ENCODE results near the gene ARHGAP26.

ARHGAP26 gene

DNA sequence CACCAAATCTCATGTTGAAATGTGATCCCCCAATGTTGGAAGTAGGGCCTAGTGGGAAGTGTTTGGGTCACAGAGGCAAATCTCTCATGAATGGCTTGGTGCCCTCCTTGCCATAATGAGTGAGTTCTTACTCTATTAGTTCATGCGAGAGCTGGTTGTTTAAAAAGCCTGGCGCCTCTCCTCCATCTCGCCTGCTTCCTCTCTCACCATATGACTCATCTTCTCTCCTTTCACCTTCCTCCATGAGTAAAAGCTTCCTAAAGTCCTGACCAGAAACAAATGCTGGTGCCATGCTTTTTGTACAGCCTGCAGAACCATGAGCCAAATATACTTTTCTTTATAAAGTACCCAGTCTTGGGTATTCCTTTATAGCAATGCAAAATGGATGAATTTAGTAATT is 20.9 kb upstream of the ARHGAP26 start:
- DNase-seq = no peak

DNA sequence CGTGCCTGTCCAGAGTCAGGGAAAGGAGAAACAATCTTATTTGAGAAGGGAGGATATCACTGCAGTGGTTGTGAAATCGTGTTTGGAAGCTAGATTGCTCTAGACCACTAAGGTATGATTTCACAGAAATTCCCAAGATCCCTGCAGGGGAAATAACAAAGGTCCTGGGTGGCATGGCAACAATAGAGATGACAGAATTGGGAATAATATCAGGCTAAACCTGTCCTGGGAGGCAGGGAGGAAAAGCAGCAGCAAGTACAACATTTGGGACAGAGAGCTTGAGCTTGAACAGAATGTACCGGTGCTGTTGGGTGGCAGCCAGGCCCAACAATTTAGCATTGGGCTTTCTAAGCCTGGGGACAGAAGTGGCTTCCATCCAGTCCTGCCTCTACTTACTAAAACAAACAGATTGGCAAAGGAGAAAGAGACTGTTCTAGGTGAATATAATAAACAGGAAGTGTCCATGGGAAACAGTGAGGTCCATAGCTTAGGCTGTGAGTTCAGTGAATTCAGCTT is 17.0 kb upstream of the ARHGAP26 start:
- DNase-seq = no peak

DNA sequence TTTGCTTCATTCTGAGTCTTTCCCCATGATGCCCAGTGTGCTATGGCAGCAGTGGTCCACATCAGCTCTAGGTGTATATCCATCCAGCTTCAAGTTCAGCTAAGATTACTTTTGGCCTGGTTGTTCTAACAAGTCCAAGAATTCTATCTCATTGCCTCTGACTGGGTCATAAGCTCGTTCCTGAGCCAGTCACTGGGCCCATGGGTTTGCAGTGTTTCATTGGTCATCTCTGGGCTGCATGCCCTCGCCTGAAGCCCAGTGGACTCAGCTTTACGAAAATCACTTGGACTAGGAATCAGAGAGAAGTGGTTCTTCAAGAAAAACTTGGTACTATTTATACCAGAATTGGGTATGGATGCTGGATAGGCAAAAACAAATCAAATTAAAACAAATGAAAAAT is 16.1 kb upstream of the ARHGAP26 start:
- no peak for DNase-seq

DNA sequence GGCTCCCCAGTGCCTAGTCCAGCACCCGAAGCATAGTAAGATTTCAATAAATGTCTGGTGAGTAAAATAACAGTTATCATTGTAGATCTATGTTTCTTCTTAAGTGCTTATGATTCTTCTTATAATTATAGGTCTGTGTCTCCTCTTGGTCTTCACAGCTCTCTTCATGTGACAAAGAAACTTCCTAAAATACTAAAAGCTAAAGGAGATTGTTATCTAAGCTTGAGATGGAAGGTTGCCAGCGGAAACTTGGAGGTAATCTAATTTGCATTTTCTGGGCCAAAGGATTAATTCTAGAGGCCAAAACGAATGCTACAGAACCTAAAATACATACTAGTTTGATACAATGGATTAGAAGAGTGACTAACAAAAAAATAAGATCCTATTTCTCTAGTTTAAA is 13.6 kb upstream of the ARHGAP26 start:
- DNase-seq = no peak

DNA sequence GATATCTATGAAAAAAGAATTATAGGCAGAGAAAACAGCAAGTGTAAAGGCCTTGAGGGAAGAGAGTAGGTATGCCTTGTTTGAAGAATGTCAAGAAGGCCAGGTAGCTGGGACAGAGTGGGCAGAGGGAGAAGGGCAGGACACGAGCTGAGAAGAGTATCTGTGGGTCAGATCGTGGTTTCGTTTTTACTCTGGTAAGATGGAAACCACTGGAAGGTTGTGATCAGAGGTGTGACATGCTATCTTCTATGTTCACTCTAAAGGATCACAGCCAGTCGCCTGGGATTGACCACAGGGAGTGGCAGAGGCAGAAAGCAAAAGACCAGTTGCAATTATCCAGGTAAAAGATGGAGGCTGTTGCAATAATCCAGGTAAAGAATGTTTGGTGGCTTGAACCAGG is 12.6 kb upstream of the ARHGAP26 start:
- no peak for DNase-seq

DNA sequence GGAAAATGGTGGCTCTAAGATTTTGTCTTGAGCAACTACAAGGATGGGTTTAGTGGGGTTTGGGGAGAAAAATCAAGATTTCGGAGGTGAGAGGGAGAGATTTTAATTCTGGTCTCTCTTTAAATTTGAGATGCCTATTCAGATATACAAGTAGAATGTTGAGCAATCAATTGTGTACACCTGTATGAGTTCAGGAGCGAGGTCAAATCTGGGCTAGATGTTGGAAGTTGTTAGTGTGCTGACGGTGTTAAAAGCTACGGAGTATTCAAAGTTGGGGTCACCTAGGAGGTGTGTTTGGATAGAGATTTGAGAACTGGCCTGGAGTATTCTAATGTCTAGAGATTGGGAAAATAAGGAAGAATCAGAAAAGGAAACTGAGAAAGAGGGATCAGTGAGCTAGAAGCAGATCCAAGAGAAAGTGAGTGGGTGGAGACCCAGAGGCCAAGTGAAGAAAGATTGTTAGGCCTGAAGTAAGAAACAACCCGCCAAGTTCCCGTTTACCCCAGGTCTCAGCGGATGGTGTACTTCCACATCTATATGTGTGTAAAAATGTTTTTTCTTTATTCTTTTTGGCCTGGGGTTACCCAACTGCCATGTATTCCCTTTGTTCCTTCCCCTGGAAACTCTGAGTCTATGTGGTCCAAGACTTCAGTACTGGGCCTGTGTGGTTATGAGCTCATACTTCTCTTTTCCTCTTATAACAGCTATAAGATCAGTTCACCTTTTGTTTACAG is 11.9 kb upstream of the ARHGAP26 start:
- DNase-seq = no peak

DNA sequence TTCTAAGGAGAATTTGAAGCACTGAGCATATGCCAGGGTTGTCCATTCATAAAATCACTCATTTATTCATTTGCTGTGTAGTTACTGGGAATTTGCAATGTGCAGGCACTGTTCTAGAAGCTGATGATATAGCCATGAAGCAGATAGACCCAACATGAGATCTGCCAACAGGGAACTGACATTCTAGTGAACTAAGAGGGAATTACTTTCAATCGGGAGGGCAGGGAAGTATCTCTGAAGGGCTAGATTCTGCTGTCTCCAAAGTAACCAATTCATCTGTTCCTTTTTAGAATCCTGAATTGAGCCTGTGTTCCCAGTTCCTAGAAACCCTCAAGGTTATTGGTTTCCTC is 11.4 kb upstream of the ARHGAP26 start:
- DNase-seq = no peak

DNA sequence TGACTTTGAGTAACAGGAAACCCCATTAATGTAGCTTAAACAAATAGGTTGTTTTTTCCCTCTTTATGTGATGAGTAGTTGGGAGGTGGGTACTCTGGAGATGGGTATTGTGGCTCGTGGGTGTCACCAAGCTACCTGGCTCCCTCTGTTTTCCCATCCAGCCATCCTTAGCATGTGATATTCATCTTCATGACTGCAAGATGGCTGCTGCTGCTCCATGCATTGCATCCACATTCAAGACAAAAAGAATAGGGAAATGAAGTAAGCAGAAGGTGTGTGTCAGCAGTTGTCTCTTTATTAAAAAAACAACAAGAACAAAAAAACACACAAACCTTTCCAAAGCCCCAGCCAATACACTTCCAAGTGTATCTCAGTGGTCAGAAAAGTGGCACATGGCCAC is 6.5 kb upstream of the ARHGAP26 start:
- DNase-seq = no peak

DNA sequence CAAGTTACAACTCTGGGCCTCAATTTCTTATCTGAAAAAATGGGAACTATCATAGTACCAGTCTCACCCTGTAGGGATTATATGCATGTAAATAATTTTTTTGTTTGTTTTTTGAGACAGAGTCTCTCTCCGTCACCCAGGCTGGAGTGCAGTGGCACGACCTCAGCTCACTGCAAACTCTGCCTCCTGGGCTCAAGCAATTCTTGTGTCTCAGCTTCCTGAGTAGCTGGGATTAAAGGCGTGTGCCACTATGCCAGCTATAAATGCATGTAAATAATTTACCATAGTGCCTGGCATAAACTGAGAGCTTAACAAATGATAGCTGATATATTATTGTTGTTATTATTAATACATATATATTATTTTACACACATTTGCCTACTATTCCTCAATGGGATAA is 3.0 kb upstream of the ARHGAP26 start:
- DNase-seq = no peak

DNA sequence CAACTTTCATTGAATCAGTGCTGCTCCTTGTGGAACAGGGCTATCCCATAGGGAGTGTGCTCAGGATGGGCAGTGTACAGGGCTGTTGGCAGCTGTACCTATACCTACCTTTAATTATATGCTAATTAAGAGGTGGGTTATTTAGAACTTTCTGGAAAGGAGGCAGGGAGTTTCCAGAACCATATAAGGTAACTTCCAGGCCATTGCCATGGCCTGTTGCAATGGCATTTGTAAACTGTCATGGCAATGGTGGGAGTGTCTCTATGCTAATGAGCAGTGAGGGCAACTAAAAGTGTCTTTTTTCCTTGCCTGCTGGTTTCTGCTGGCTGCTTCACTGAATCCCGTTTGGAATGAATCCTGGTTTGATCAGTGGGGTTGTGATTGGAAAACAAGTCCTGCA is 2.3 kb upstream of the ARHGAP26 start:
- DNase-seq = no peak

DNA sequence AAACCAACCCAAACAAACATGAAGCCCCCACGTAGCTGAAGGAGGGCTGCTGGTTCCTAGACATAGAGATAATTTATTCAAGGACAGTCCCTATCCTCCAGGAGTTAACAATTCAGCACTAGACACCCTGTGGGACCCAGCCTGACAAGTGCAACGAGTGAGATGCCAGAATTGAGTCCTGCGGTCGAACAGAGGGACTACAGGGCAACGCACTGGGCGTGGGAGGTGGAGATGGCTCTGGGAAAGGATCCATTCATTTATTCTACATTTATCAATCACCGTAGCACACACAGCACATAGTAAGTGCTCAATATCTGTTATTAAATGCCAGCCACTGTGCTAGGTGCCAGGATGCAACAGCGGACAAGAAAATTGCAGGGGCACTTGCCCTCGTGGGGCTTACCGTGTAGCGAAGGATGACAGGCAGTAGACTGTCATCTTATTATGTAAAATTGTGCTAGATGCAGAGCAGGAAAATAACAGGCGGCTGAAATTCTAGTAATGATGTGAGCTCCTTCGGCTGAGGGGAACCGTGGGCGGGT is 855 bp upstream of the ARHGAP26 start:
- no peak for DNase-seq

DNA sequence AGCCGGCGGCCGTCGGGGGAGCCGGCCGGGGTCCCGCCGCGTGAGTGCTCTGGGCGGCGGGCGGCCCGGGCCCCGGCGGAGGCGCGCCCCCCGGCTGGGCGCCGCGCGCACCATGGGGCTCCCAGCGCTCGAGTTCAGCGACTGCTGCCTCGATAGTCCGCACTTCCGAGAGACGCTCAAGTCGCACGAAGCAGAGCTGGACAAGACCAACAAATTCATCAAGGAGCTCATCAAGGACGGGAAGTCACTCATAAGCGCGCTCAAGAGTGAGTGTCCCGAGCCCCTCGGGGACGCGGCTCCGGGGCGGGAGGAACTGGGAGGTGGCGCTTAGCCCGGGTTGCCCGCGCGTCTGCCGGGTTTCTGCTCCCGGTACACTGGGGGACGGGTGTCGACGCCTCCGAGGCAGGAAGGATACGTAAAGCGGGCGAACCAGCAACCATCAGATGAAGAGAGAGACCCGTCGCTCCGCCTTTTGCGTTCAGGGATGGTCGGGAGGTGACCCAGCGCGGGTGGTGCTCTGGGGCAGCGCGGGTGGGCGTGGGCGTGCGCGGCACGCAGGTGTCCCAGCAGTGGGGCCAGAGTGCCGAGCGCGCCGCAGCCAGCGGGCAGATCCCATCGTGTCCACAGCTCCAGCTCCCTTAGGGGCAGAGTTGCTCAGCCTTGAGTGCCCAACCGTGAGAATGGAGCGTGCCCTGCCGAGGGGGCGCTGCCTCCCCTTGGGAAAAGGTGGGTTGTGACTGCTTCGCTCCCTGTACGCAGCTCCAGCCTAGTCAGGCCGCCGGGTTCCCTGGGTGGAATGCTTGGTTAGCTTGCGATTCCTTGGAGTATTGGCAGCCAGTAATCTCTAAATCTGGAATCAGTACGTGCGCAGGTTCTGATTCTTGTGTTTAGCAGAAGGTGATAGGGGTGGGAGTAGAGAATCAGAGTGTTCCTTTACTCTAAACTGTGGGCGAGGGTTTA is 753 bp downstream of the ARHGAP26 start:
- peak; percentile 40 for DNase-seq

DNA sequence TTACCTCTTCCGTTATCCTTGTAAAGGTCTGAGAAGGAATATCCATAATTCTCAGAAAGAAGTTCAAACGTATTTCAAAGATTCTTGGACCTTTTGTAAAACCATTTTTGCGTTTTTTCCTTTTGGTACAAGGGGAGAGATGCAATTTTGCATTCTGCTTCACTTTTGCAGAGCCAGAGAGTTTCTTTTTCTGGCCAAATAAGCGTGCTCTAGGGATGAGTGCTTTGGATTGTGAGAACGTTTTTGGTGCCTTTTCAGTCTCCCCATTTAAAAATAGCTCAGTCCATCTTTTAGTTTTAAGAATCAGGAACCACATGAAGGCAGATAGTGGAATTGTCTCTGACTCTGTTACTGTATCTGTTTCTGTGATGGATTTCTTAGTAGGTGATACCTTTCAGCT is 1.5 kb downstream of the ARHGAP26 start:
- DNase-seq = no peak

DNA sequence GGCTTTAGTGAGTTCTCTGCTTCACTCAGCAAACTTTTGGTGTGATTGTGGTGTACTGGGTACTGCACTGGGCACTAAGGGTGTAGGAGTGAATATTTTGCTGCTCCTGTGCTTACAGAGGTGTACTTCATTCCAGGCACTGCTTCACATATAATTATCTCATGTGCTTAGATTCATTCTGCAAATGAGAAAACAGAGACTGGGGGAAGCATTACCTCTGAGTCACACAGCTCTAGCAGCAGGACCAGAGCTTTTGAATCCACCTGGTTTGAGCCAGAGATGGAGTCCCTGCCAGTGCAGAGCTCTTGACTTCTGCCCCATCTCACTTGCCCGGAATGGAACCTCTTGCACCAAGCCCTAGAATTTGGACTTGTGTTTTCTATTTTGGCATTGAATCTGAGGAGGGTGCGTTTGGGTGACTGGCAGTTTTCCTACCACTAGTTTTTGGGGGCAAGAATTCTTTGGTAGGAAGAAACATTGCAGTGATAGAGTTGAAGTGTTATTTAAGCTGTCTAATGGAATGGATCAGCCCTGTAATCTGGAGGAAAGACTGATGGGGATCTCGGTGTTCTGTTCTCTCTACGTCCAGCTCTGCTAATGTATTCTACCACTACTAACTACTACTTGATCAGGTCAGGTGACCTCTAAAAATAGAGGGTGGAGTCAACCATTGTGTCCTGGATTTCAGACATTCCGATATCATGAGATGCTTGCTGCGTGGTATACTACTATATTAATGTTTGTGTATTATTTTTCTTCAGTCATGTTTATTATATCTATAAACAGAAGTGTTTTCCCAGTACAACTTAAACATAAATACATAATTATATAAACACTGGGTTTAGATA is 2.5 kb downstream of the ARHGAP26 start:
- DNase-seq = no peak

DNA sequence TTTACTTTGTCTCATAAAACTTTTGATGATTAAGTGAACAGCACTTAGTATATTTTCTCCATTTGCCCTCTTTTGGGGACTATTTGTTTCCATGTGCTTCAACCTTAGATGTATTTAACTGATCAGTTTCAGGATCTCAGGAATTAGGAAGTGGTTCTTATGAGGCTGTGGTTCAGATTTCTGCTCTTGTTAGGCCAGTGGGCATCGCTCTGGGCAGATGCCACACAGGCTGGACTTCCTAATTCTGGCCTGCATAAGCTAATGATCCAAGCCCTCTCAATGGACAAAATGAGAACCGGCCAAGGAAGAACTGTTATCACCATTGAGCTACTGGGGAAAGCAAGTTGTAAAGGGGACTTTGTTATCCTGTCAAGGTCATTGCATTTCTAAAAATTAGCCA is 6.9 kb downstream of the ARHGAP26 start:
- no peak for DNase-seq

DNA sequence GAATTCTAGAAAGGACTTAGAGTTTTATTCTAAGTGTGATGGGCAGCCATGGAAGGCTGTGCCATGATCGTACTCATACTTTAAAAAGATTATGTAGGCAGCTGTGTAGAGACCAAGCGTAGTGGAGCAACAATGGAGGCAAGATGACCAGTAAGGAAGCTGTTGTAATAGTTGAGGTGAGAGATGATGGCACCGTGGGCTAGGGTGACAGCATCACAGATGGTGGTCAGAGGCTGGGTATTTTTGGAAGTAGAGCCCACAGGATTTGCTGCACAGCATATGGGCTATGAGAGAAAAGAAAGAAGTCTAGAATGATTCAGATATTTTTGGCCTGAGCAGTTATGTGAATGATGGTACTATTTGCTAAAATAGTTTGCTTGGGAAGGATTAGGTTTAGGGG is 7.7 kb downstream of the ARHGAP26 start:
- no peak for DNase-seq

DNA sequence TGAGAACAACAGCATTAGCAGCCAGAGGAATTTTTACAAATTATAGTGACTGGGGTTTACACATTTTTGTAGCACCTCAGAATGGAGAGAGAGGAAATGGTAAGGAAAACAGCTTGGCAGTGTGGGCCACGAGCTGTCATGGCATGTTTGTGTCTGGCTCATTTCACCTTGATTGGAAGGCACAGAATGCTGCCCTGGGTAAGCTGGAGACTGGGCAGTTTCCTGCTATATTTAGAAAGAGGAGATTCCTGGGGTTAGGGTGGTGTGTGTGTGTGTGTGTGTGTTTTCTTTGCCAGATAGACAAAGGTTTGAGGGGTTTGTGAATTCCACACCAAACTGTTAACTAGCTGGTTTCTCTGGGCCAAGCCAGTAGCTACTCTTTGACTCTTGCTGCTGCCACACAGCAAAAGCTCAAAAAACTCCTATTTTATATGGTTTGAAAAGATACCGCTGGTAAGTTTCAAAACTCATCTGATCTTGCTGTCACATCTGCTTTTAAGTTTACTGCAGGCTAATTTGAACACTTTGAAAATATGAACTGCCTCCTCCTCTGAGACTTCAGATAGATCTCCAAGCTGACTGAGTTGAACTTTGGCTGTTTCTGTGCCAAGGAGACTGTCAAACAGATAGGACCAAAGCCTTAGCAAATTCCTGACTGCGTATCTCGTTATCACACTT is 9.1 kb downstream of the ARHGAP26 start:
- no peak for DNase-seq

DNA sequence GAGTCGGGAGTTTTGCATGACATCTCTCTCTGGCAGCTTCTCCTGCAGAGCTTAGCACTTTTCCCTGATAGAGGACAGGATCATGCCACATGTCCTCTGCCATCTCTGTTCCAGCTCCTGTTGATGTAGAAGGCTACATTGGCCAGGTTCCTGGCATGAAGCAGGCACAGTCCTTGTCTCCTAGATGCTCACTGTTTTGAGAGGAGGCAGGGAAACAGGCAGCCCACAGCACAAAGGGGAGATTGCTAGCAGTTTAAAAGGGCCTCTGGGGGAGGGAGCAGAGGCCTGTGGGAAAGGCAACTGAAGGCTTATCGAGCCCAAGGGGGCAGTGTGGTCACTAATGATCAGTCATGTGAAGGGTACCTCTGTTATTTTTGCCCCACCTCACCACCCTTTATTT is 10.7 kb downstream of the ARHGAP26 start:
- DNase-seq = no peak

DNA sequence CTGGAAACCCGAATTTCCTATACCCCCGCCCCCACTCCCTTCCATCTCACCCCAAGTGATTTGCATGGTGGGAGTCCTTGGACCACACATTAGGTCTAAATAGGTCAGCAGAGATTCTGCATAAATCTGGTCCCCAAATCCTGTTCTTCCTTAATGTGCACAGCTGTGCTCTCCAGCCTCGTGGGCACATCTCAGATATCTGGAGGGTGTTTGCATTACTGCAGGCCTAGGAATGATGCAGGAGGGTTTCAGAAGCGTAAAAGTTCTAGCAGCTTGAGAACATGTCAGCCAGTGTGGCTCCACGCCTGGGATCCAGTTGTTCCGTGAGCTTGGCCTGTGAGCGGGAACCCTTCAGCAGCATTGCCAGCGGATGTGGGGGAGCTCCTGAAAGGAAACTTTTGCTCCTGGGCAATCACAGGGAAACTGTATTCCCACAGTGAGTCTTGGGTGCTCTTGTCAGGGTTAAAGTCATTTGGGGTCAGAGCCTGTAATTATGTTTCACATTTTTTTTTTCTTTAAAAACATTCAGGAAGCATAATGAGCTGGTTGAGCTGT is 12.9 kb downstream of the ARHGAP26 start:
- no peak for DNase-seq

DNA sequence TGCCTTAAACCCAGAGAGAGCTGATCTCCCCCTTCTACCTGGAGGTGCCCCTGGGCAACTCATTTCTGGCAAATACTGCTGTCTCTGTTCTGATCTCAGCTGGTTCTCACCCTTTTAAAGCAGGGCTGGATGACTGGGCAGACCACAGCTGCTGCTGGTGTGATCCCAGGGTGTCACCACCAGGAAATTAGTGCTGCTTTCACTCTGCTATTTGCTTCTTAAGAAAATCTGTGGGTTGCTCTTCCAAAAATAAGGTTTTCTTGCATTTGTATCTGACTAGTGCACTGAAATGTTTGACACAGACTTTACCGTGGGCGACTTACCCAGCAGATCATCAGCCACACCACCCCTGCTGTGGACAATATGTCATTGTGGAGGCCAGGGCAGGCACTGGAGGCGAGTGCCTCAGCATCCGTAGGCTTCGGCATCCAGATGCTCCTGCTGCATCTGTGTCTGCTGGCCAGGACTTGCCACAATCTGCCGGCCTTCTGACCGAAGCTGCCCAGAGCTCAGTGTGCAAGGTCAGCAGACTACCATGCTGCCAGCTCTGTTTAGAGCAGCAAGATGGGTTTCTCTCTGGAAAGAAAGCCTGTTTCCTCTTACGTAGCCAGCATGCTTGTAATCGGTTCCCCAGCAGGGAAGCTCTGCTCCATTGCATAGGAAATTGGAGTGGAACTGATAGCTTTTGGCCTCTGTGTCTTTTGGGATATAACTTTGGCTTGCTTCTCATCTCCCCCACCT is 13.6 kb downstream of the ARHGAP26 start:
- no peak for DNase-seq

DNA sequence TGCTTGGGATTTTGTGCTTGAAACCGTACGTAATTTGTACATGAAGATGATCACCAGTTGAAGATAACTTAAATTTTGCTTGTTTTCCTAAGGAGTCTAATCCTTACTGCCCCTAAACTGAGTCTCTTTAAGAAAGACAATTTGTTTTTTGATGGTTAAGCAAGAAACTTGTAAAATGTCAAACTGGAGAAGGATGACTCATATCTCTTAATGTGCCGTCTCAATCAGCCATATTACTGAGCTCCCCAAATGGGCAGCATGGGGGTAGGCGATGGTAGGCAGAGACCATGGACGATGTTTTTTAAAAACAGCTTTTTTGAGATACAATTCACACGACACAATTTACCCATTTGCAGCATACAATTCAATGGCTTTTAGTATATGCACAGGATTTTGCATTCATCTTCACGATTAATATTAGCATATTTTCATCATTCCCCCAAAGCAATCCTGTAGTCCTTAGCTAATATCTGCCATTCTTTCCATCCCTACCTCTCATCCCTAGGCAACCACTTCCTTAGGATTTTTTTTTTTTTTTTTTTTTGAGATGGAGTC is 14.3 kb downstream of the ARHGAP26 start:
- DNase-seq = no peak
